MV-4-11 (cell line): Measurements from ENCODE around the gene D2HGDH.
A peak's percentile ranks its signal among the peaks of the same experiment; 100 is the strongest.
"Not testable (repeated sequence)": the region's sequence is repeated elsewhere in the genome, so short reads cannot be mapped to it uniquely, and the experiment has no call there.

ENCODE experiments used
- DNase-seq: peaks from one replicate; lab custom pipeline; 2025; lab: John Stamatoyannopoulos, UW

D2HGDH gene

DNA sequence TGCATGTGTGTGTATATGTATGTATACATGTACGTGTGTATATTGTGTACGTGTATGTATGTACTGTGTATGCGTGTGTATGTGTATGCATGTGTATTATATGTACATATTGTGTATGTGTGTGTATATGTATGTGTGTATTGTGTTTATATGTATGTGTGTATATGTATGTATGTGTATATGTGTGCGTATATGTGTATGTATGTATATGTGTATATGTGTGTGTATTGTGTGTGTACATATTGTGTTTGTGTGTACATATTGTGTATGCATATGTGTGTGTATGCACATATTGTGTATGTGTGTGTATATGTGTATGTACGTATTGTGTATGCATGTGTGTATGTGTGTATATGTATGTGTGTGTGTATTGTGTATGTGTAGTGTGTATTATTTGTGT, 59.0 kb downstream of the D2HGDH start:
- no peak for DNase-seq

DNA sequence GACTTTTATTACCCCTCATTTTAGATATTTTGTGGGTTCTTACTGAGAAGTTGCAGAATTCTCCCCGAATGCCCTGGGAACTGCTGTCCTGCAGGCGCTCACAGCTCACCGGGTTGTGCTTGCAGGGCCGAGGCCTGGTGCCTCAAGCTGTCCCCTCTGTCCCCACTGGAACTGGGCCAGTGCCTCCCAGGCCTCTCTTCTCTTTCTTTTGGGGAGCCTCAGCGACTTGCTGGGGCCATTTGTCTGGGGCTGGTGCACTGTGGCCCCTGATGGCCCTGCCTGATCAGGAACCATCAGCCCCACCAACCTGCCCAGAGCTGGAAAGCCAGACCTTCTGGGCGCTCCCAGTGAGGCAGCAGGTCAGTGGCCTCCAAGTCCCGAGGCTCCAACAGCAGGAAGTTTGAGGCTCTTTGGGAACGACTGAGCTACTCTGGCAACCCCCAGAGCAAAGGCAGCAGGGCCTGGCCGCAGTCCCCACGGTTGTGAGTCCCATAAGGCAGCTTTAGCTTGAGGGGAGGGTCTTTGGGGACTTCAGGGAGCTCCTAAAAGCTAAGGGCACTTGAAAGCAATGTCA, 59.9 kb downstream of the D2HGDH start:
- DNase-seq = no peak

DNA sequence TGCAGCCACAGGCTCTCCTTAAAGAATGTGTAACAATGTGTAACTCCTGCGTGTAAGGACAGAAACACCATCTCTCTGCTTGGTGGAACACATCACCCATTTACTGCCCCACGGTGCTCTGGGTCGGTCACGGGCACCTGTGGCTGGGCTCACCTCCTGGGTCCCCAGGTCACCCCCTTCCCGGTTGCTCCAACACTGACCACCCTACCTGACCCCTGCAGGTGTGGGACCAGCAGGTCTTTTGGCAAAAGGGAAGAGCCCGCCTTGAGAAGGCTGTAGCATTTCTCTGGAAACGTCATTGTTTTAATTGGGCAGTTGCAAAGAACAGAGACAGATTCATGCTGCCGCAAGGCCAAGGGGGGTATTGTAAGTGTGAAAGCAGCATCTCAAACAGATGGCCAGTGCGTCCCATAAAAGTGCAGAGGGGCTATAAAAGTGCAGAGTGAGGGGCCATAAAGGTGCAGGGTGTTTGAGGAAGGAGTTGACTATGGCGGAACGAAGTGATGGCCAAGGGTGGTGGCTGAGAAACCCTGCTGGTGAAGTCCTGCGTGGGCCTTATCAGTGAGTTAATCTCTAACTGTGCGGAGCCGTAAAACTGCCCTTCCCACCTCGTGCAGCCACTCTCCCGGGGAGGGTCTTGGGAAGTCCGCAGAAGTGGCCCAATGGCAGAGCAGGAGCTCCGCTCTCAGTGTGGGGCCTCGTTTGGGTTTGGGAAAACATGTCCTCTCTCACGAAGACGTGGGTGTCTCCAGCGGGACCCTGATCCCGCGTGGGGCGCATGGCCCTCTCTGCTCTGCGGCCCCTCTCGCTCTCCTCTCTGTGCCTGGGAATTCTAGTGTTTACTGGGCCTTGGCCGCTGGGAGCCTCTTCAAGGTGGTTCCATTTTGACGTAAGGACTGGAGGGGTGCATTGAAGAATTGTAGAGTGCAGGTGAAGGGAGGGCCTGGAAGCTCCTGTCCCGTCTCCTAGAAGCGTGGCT, 60.9 kb downstream of the D2HGDH start:
- DNase-seq = no peak

DNA sequence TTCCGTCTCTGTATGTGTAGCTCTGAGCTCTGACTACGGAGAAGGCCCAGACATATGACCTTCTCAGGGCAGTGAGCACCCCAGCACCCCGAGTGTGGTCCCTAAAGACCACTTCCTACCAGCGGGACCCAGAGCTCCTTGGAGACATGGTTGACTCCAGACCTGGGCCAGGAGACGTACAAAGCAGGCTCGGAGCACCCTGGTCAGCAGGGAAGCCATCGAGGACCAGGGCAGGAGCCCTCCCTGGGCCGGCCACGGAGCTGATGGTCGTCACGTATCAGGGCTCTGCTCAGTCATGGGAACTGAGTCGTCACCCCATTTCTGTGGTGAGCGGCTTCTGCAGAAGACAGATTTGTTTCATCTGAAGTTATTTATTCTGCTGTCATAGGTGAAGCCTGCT, 61.8 kb downstream of the D2HGDH start:
- DNase-seq = no peak

DNA sequence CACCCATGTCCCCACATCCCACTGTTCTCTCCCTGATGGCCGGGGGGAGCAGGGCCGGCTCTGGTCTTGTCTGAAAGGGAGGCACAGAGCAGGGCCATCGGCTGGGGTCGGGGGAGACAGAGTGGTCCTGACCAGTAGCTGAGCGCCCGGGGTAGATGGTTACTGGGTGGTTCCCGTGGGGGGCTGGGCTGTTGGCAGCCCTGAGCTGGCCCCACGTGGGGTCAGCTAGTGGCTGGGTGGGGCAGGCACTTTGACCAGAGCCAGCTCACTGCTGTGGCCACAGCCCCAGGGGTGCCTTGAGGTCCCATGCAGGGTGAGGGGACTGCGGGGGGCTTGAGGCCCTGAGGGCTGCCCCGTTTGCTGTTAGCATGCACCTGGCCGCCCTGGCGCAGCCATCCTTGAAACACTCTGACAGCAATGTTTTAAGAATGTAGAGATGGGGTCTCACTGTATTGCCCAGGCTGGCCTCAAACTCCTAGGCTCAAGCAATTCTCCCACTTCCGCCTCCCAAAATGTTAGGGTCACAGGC, 62.2 kb downstream of the D2HGDH start:
- DNase-seq = no peak

DNA sequence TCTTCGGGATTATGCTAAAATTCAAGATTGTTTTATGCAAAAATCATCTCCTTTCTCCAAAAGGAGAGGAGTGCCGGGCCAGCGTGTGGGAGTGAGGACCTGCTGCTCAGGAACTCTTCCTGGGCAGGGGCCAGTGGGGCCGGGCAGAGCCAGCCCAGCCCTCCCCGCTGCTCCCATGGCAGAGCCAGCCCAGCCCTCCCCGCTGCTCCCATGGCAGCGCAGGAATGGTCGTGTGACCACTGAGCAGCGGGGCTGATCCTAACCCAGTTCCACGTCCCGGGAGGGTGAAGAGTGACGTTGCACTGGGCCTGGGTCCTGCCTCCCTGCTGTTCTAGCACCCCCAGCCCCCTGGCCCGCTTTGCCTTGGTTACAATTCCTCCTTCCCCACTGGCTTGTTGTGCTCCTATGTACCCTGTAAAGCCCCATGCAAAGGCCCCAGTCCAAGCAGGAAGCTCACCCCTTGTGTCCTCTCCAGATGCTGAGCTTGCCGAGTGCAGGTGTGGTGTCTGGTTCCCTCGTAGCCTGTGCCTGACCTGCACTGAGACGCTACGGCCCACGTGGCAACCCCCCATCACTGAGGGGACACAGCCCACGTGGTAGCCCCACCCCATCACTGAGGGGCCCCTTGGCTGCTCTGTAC, 63.1 kb downstream of the D2HGDH start:
- no peak for DNase-seq

DNA sequence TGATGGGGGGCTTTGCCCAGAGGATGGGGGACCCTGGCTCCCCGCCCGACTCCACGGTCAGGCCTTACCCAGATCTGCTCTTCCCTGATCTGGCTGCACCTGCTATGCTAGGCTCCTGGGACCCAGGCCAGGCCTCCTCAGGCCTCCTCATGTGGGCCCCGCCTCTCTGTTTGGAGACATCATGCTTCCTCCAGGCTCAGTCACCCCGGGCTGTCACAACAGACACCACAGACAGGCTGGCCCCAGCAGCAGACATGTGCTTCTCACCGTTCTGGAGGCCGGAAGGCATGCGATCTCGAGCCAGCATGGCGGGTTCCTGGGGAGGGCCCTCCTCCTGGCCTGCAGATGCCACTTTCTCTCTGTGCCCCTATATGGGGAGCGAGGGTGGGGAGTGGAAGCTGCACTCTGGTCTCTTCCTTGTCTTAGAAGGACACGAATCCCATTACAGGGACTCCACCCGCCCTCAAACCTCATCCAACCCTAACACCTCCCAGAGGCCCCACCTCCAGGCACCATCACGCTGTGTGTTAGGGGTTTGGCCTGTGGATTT, 63.7 kb downstream of the D2HGDH start:
- no peak for DNase-seq

DNA sequence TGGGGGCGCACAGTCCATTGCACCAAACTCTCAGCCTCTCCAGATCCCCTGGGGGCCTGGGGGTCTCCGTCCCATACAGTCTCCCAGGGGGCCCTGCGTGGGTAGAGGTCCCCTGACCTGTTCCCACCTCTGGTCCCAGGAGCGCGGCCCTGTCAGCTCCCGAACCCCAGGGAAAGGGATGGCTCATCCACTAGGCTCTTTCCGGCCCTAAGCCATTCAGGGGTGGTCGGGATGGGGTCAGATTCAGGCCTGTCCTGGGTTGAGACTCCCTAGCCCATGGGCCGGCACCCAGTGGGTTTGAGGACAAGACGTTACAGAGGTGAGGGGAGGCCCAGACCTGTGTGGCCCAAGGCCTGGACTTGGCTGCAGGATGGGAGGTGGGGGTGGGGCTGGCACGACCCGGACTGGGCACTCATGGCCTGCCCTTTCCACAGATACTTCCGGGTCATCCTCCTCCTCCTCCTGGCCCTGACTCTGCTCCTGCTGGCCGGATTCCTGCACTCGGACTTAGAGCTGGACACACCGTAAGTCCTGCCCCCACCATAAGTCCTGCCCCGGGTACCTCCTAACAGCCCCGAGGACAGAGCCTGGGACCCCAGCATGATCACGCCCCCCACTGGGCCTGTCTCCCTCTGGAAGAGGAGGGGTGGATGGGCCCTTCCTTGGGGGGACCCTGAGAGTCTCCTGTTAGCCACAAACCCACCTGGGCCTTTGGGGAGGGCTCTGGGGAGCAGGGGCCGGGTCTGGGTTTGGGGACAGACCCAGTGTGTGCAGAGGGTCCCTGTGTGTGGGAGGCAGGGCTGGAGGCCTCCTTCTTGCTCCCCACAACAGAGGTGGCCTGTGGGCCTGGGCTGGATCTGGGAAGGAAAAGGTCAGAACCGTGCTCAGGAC, 64.4 kb downstream of the D2HGDH start:
- DNase-seq = no peak

DNA sequence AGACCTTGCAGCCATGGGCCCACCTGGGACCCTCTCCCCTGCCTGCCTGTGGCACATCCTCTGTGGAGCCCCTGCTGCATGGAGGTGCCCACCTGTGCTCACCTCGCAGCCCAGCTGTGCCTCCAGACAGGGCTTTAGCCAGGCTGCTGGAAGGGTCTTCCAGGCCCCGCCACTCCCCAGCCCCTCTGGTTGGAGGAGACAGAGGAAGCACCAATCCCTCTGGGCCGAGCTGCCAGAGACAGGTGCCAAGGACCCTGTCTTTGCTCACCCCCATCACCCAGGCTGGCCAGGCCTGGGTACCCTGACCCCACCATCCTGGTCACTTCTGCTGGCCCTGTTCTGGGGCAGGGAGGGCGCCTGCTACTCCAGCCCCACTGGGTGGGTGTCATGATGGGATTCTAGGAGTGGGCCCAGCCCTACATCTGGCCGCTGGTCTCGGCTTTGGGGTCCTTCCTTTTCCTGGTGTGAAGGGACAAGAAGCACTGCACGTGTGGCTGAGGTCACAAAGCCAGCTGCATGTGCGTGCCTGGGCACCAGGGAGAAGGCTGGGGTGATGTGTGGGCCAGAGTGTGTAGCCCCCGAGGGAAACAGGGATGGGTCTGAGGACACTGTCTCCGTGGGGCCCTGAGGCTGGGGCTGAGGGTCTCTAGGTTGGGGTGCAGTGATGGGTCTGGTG, 65.2 kb downstream of the D2HGDH start:
- no peak for DNase-seq

DNA sequence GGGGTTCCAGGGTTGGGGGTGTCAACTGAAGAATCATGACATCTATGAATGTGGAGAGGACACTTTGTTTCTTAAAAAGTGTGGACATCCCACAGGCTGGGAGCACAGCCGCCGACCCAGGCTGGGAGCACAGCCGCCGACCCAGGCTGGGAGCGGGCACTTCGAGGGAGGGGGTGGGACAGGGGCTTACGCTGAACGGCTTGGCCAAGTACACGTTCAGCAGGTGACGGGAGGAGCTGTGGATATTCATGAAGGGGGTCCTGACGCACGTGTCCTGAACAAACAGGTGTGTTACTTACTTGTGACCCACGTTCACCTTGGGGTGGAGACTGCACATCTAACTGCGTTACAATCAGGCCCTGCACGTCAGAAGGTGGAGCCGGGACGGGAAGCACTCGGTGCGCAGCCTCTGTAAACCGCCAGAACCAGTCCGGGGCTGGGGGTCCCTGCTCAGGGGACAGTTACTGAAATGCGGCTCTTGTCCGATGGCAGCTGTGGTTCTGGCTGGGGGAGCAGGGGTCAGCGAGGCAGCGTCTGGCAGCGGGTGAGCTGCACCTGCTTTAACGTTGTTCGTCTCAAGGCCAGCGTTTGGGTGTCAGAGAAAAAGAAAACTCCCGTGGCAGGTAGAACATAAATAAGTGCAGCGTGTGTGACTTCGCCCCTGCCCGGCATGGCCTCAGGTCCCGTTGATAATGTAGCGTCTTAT, 65.9 kb downstream of the D2HGDH start:
- DNase-seq = not testable (repeated sequence)

DNA sequence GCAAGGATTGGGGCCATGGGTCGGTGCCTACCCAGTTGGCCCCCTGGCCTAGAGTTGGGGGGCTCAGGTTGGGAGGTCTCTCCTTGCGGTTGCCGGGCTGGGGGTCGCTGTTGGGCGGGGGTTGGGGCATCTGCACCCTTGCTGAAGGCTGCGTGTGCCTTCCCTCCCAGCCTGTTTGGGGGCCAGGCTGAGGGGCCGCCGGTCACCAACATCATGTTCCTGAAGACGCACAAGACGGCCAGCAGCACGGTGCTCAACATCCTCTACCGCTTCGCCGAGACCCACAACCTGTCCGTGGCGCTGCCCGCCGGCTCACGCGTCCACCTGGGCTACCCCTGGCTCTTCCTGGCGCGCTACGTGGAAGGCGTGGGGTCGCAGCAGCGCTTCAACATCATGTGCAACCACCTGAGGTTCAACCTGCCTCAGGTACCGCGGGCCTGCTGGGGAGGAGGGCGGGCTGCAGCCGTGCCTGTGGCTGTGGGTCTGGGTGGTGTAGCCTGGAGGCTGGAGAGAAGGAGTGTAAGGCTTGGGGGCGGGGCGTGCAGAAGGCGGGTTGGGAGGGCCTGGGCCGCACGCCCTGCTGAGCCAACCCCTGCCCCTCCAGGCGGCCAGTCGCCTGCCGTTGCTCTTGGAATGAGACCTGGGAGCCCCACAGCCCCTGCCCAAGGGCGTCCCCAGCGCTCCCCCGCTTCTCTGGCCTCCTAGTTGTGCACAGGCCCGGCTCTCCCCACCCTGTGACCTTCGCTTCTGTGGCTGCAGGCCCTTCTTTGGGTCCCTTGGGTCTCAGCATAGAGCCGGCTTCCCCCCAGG, 67.4 kb downstream of the D2HGDH start:
- no peak for DNase-seq

DNA sequence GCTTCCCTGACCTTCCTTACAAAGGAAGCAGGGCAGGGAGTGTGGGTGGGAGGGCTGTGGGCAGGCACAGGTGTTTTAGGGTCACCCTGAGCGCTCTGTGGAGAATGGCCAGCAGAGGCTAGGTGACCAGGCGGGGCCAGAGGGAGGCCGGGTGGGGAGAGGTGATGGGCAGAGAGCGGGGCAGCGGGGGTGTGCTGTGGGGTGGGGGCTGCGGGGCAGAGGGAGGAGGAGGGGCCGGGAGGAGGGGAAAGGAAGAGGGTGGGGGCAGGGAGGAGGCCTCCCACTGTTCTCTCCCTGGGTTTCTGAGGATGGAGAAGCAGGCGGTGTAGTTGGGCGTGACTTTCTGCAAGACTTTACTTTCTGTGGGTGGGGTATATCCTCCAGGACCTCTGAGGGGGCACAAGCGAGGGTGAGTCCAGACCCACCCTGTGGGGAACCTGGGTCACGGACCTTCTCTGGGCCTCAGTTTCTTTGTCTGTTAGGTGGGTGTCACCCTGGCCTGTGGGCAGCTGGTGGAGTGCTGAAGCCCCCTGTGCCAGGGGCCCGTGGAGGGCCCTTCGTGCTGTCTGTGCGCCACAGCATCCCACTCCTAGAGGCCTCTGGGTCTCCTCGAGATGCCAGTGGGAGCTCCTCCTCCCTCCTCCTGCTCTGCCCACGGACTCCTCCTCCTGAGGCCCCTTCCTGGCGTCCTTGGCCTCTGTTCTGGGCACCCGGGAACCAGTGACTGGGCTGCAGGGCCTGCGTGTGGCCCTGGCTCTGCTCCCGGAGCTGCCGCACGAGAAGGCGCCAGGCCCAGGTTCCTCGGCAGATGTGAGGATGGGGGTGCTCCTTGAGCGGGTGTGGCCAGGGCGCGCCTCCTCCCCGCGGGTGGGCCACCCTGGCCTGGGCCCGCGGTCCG, 68.2 kb downstream of the D2HGDH start:
- no peak for DNase-seq

DNA sequence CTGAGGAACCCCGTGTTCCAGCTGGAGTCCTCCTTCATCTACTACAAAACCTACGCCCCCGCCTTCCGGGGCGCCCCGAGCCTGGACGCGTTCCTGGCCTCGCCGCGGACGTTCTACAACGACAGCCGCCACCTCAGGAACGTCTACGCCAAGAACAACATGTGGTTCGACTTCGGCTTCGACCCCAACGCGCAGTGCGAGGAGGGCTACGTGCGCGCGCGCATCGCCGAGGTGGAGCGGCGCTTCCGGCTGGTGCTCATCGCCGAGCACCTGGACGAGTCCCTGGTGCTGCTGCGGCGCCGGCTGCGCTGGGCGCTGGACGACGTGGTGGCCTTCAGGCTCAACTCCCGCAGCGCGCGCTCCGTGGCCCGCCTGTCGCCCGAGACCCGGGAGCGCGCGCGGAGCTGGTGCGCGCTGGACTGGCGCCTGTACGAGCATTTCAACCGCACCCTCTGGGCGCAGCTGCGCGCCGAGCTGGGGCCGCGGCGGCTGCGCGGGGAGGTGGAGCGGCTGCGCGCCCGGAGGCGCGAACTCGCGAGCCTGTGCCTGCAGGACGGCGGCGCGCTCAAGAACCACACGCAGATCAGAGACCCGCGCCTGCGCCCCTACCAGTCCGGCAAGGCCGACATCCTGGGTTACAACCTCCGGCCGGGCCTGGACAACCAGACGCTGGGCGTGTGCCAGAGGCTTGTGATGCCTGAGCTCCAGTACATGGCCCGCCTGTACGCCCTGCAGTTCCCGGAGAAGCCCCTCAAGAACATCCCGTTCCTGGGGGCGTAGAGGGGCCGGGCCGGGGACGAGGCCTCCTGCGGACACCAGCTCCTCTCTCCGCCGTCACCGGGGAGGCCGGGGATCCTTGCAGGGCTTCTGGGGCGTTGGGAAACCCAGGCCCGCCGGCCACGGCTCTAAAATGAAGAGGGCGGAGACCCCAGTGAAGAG, 69.2 kb downstream of the D2HGDH start:
- peak; percentile 34 for DNase-seq

DNA sequence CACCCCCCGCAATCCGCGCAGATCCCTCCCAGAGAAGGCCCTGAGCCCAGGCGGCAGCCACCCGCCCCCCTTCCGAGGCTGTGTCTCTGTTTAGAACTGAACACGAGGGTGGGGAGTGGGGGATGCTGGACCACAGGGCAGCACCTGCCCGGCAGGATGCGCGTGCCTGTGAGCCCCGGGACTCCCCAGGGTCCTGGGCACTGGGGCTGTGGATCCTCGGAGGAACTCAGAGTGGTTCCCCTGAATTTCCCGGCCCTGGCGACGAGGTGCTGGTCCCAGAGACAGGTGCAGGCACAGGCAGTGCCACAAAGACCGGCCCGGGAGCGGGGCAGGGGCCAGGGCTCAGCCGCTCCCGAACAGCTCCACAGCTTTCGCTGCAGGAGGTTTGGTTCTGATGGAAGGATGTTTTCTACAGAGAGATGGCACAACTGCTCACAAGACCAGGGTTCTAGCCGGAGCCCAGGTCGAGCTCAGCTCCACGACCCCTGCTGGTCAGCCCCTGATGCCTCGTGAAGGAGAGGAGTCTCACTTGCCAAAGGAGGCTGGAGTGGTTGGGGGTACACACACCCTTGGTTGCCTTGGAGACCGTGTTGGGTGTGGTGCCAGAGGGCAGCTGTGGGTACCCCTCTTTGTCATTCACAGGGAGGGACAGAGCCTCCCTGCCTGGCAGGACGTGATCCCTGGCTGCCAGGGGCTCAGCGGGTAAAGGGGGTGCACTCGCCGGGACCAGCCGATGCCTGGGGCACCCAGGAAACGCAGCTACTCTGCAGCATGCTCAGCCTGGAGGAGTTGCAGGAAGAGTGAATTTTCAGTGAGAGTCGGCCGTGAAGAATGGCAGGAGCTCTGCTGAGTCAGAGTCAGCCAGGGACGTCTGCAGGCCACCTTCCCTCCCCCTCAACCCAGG, 70.1 kb downstream of the D2HGDH start:
- peak; percentile 52 for DNase-seq

DNA sequence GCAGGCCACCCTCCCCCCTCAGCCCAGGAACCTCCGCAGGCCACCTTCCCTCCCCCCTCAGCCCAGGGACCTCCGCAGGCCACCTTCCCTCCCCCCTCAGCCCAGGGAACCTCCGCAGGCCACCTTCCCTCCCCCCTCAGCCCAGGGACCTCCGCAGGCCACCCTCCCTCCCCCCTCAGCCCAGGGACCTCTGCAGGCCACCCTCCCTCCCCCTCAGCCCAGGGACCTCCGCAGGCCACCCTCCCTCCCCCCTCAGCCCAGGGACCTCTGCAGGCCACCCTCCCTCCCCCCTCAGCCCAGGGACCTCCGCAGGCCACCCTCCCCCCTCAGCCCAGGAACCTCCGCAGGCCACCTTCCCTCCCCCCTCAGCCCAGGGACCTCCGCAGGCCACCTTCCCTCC, 71.8 kb downstream of the D2HGDH start:
- not testable (repeated sequence) for DNase-seq
